ENCODE measurements around the gene OR52L1.

- TF ChIP-seq ZNF655 (CRISPR knock-in tag; IDR thresholded peaks at IDR 0.05) = no peak
- no peak for TF ChIP-seq CEBPB (tag; IDR thresholded peaks at IDR 0.05)
- TF ChIP-seq CTCF (IDR thresholded peaks at IDR 0.05 in 2 of 3, conservative IDR thresholded peaks at IDR 0.05 in 1 of 3; ENCODE audit: insufficient read depth in 2 of 3, low read depth in 1 of 3, low read length in 3 of 3) = no peak
- no peak for TF ChIP-seq ZNF121 (CRISPR knock-in tag; conservative IDR thresholded peaks at IDR 0.05)
- no peak for TF ChIP-seq MYC (IDR thresholded peaks at IDR 0.05; ENCODE audit: low read depth, low read length)
- TF ChIP-seq MYC (CRISPR knock-in tag; IDR thresholded peaks at IDR 0.05; ENCODE audit: borderline replicate concordance, low read depth) = no peak
- TF ChIP-seq HOMEZ (CRISPR knock-in tag; IDR thresholded peaks at IDR 0.05) = no peak
- TF ChIP-seq E2F1 (CRISPR knock-in tag; IDR thresholded peaks at IDR 0.05) = no peak
- no peak for TF ChIP-seq EP300 (IDR thresholded peaks at IDR 0.05; ENCODE audit: low read length)
- TF ChIP-seq YY1 (IDR thresholded peaks at IDR 0.05; ENCODE audit: borderline replicate concordance in 1 of 3, control insufficient read depth in 1 of 3, extremely low read depth in 1 of 3, insufficient read depth in 3 of 3, insufficient read length in 1 of 3, insufficient replicate concordance in 2 of 3, low read depth in 1 of 3, low read length in 2 of 3) = no peak
These were observed 13.3 kb downstream of the OR52L1 start for GRCh38 chr11:5973530-5973929.

All from K562 (cell line).